KMS-11 (cell line): ENCODE data around the gene PAN2.

Experiments
- H2AFZ ChIP-seq: fragments of 200-600 bp; sonication (generic); 2 replicates; pipeline ENCODE4 v1.6.1; 2016; ENCODE audit warnings: antibody characterized with exemption, mixed run types, low read depth
- H3K27ac ChIP-seq: fragments of 200-600 bp; sonication (generic); 2 replicates; pipeline ENCODE4 v1.6.1; 2016; ENCODE audit warnings: mild to moderate bottlenecking, mixed run types
- H3K27me3 ChIP-seq: fragments of 200-600 bp; sonication (generic); 2 replicates; pipeline ENCODE4 v1.6.1; 2017; ENCODE audit warnings: mild to moderate bottlenecking, low read depth, mixed run types, moderate library complexity; ENCODE audit not compliant: insufficient read depth
- H3K36me3 ChIP-seq: fragments of 200-600 bp; sonication (generic); 2 replicates; pipeline ENCODE4 v1.6.1; 2017; ENCODE audit warnings: mild to moderate bottlenecking, mixed run types; ENCODE audit not compliant: insufficient read depth
- H3K4me1 ChIP-seq: fragments of 200-600 bp; sonication (generic); 2 replicates; pipeline ENCODE4 v1.6.1; 2016; ENCODE audit warnings: mild to moderate bottlenecking, low read depth, mixed run types; ENCODE audit not compliant: poor library complexity, severe bottlenecking
- H3K4me2 ChIP-seq: fragments of 200-600 bp; sonication (generic); 2 replicates; pipeline ENCODE4 v1.7.0; 2016; ENCODE audit warnings: mild to moderate bottlenecking, mixed run types
- H3K4me3 ChIP-seq: fragments of 200-600 bp; sonication (generic); IDR thresholded peaks from 2 replicates; pipeline ENCODE4 v1.6.1; 2017; ENCODE audit warnings: low read depth, low read length, mixed read lengths; ENCODE audit not compliant: insufficient read depth
- H3K79me2 ChIP-seq: fragments of 200-600 bp; sonication (generic); 2 replicates; pipeline ENCODE4 v1.6.1; 2016; ENCODE audit warnings: low read depth, mixed run types; ENCODE audit not compliant: insufficient read depth
- H3K9ac ChIP-seq: fragments of 200-600 bp; sonication (generic); 2 replicates; pipeline ENCODE4 v1.6.1; 2016; ENCODE audit warnings: mild to moderate bottlenecking, mixed run types
- H4K20me1 ChIP-seq: fragments of 200-600 bp; sonication (generic); 2 replicates; pipeline ENCODE4 v1.6.1; 2016; ENCODE audit warnings: mild to moderate bottlenecking, mixed run types; ENCODE audit not compliant: insufficient read depth
- TF ChIP-seq, protein P1 (sequence below): fragments of 200-600 bp; sonication (generic); conservative IDR thresholded peaks from 2 replicates; pipeline ENCODE4 v1.6.1; 2017; ENCODE audit warnings: low read depth, mild to moderate bottlenecking, antibody characterized with exemption, low read length, moderate library complexity, mixed read lengths

The PAN2 gene

DNA sequence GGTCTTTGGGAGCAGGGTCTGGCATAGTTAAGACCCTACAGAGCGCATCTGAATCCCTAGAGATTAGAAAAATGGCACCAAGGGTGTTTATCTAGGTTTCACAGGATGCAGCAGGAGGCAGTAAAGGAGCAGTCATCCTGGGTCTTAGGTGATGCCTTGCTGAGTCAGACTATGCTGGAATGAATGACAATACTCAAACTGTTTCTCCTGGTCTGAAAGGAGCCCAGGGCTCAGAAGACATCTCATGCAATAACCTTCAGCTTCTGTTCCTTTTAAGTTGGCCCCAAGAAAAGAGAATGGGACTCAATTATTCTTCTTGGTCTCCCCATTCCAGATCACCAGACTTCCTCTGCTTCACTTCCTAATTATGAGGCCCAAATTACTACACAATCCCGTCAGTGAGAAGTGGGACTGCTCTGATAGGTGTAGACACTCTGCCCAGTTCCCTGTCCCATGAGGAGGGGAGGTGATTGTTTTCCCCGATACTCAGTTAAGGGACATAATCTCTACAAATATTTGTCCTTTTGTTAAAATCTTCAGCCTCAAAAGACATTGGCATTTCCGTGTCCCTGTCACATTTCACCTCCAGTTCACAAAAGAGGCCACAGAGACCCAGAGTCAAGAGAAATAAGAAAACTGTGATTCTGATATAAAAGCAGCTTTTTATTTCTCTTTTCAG is 43.6 kb upstream of the PAN2 start:
- H3K4me3 ChIP-seq: no peak overlapping the region
- H3K4me1 ChIP-seq: peaks cover 7% of the 10 kb centered on the region
- H3K27me3 ChIP-seq: no peaks in the 10 kb centered on the region
- H3K4me2 ChIP-seq: no peak overlapping the region
- no peak overlapping the region for H3K9ac ChIP-seq
- H3K79me2 ChIP-seq: no peaks in the 10 kb centered on the region
- no peaks in the 10 kb centered on the region for H3K36me3 ChIP-seq
- no peak overlapping the region for H2AFZ ChIP-seq
- TF ChIP-seq, protein P1, sequence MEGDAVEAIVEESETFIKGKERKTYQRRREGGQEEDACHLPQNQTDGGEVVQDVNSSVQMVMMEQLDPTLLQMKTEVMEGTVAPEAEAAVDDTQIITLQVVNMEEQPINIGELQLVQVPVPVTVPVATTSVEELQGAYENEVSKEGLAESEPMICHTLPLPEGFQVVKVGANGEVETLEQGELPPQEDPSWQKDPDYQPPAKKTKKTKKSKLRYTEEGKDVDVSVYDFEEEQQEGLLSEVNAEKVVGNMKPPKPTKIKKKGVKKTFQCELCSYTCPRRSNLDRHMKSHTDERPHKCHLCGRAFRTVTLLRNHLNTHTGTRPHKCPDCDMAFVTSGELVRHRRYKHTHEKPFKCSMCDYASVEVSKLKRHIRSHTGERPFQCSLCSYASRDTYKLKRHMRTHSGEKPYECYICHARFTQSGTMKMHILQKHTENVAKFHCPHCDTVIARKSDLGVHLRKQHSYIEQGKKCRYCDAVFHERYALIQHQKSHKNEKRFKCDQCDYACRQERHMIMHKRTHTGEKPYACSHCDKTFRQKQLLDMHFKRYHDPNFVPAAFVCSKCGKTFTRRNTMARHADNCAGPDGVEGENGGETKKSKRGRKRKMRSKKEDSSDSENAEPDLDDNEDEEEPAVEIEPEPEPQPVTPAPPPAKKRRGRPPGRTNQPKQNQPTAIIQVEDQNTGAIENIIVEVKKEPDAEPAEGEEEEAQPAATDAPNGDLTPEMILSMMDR: no peak
- no peaks in the 10 kb centered on the region for H4K20me1 ChIP-seq
- no peak overlapping the region for H3K27ac ChIP-seq

DNA sequence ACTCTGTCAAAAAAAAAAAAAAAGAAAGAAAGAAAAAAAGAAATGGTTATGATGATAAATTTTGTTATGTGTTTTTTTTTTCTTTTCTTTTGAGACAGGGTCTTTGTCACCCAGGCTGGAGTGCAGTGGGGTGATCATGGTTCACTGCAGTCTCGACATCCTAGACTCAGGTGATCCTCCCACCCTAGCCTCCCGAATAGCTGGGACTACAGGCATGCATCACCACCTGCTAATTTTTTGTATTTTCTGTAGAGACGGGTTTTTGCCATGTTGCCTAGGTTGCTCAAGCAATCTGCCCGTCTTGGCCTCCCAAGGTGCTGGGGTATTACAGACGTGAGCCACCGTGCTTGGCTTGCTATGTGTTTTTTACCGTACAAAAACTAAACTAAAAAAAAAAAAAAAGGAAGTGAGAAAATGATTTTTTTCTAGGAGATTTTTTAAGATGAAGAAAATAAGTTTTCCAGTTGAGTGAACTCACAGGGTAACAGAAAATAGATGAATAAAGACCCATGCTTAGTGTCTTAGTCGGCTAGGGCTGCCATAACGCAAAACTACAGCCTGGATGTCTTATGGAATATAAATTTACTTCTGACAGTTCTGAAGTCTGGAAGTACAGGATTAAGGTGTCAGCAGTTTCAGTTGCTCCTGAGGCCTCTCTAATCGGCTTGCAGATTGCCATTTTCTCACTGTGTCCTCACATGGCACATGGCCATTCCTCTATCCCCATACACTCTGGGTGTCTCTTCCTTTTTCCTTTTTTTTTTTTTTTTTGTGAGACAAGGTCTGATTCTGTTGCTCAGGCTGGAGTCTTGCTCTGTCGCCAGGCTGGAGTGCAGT is 42.0 kb upstream of the PAN2 start:
- no peaks in the 10 kb centered on the region for H4K20me1 ChIP-seq
- no peak overlapping the region for H3K27ac ChIP-seq
- no peak overlapping the region for H3K9ac ChIP-seq
- no peak overlapping the region for H3K4me2 ChIP-seq
- H2AFZ ChIP-seq: no peak overlapping the region
- H3K79me2 ChIP-seq: no peaks in the 10 kb centered on the region
- H3K4me1 ChIP-seq: peaks cover 7% of the 10 kb centered on the region
- no peak overlapping the region for H3K4me3 ChIP-seq
- TF ChIP-seq, protein P1: no peak
- H3K36me3 ChIP-seq: no peaks in the 10 kb centered on the region
- no peaks in the 10 kb centered on the region for H3K27me3 ChIP-seq

DNA sequence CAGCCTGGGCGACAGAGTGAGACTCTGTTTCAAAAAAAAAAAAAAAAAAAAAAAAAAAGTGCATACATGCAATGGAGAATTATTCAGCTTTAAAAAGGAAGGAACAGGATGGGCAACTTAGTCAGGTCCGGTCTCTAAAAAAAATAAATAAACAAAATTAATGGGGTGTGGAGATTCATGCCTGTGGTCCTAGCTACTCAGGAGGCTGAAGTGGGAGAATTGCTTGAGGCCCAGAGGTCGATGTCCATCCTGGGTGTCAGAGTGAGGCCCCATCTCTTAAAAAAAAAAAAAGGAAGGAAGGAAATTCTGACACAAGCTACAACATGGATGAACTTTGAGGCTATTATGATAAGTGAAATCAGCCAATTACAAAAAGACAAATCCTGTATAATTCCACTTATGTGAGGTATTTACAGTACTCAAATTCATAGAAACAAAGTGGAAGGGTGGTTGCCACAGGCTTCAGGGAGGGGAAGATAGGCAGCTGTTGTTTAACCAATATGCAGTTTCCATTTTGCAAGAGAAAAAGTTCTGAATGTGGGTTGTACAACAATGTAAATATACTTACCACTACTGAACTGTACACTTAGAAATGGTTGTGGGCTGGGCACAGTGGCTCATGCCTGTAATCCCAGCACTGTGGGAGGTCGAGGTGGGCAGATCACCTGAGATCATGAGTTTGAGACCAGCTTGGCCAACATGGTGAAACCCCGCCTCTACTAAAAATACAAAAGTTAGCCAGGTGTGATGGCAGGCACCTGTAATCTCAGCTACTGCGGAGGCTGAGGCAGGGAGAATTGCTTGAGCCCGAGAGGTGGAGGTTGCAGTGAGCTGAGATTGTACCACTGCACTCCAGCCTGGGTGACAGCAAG is 41.2 kb upstream of the PAN2 start:
- TF ChIP-seq, protein P1: no peak
- Histone ChIP-seq H3K9ac (no peak overlapping the region), H4K20me1 (no peaks in the 10 kb centered on the region), H2AFZ (no peak overlapping the region), H3K79me2 (no peaks in the 10 kb centered on the region), H3K27ac (no peak overlapping the region), H3K4me2 (no peak overlapping the region), H3K4me3 (no peak overlapping the region), H3K36me3 (no peaks in the 10 kb centered on the region), H3K27me3 (no peaks in the 10 kb centered on the region), H3K4me1 (peaks cover 7% of the 10 kb centered on the region)

DNA sequence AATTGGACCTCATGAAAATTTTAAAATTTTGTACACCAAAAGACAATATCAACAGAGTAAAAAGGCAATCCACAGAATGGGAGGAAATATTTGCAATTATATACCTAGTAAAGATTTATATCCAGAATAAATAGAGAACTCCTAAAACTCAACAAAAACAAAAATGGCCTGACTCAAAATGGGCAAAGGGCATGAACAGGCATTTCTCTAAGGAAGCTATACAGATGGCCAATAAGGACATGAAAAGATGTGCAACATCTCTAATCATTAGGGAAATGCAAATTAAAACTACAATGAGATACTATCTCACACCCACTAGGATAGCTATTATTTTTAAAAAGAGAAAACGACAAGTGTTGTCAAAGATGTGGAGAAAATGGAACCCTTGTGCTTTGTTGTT is 39.7 kb upstream of the PAN2 start:
- Histone ChIP-seq H3K4me1 (peaks cover 7% of the 10 kb centered on the region), H3K4me3 (no peak overlapping the region), H3K79me2 (no peaks in the 10 kb centered on the region), H3K36me3 (no peaks in the 10 kb centered on the region), H2AFZ (no peak overlapping the region), H3K27ac (no peak overlapping the region), H4K20me1 (no peaks in the 10 kb centered on the region), H3K27me3 (no peaks in the 10 kb centered on the region), H3K9ac (no peak overlapping the region), H3K4me2 (no peak overlapping the region)
- TF ChIP-seq, protein P1: no peak
